ENCODE data around the gene GIPC1. TPM values are rescaled to one million over a fixed set of nuclear protein-coding genes. Genes with fewer than 3 reads are reported as not detected.

Gene GIPC1
- polyA plus RNA-seq, 3 donors, result 4.0 to 6.2 (median 4.8) TPM

DNA sequence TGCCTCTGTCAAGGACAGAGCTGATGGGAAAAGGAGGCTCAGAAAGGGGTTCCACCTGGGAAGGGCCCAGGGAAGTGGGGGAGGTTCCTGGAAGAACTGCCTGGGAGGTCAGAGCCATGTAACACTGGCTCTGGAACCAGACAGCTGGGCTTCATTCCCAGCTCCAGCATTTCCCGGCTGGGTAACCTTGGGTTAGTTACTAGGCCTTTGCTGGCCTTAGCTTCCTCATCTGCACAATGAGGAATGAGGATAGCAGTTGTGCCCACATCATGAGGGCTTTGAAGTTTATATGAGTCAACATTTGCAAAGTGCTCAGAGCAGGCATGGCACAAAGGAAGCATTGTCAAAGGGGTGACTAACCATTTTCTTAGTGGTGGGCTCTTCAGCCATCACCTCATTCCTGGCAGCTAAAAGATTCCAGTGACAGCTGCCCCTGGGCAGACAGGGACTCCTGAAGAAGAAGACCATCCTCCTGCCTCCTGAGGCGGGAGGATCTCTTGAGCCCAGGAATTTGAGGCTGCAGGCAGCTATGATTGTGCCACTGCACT lies 24.0 kb upstream of the GIPC1 start:
- peaks cover 0 to 4% (median 1%) of the 10 kb centered on the region in 3 donors for H3K27me3 Mint-ChIP-seq (ENCODE audit: low read depth in 3 of 3)
- H3K4me2 ChIP-seq (replicated peaks; ENCODE audit: extremely low read depth, low read length, poor library complexity, severe bottlenecking), result no peak overlapping the region
- 86% methylated on average over 1 of the region's 2 CpGs for WGBS (ENCODE audit: insufficient coverage)
- no peak overlapping the region for H3K9ac ChIP-seq (ENCODE audit: insufficient read depth, low read length, poor library complexity, severe bottlenecking)
- peaks cover 32% of the 10 kb centered on the region for H3K79me2 ChIP-seq (ENCODE audit: insufficient read depth, low read length)
- peak overlapping the region; percentile 7 to 95 (median 93) for H3K27ac Mint-ChIP-seq
- TF ChIP-seq, protein P1, sequence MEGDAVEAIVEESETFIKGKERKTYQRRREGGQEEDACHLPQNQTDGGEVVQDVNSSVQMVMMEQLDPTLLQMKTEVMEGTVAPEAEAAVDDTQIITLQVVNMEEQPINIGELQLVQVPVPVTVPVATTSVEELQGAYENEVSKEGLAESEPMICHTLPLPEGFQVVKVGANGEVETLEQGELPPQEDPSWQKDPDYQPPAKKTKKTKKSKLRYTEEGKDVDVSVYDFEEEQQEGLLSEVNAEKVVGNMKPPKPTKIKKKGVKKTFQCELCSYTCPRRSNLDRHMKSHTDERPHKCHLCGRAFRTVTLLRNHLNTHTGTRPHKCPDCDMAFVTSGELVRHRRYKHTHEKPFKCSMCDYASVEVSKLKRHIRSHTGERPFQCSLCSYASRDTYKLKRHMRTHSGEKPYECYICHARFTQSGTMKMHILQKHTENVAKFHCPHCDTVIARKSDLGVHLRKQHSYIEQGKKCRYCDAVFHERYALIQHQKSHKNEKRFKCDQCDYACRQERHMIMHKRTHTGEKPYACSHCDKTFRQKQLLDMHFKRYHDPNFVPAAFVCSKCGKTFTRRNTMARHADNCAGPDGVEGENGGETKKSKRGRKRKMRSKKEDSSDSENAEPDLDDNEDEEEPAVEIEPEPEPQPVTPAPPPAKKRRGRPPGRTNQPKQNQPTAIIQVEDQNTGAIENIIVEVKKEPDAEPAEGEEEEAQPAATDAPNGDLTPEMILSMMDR (IDR thresholded peaks at IDR 0.05), result no peak
- H3K9me3 Mint-ChIP-seq, result no peaks in the 10 kb centered on the region
- H3K4me3 Mint-ChIP-seq, result peak overlapping the region in 1 of 2 donors; percentile 47
- peak overlapping the region in 1 of 2 donors; percentile 43 for H3K27ac ChIP-seq (ENCODE audit: low read depth in 1 of 2, low read length in 2 of 2)
- no peak overlapping the region for H3K4me3 ChIP-seq (replicated peaks in 1 of 3; ENCODE audit: low read depth in 2 of 3, low read length in 3 of 3)
- peaks cover 31% of the 10 kb centered on the region for H4K20me1 ChIP-seq (ENCODE audit: insufficient read depth, low read length)
- peaks cover 27 to 34% of the 10 kb centered on the region in 2 donors for H3K4me1 ChIP-seq (ENCODE audit: control insufficient read depth in 1 of 2, insufficient read depth in 2 of 2, low read length in 2 of 2)
- H3K36me3 Mint-ChIP-seq, result peaks cover 19 to 23% of the 10 kb centered on the region in 2 donors
- H3K9me3 ChIP-seq (replicated peaks in 1 of 2; ENCODE audit: control insufficient read depth in 1 of 2, insufficient read depth in 1 of 2, low read length in 2 of 2), result no peaks in the 10 kb centered on the region
- DNase-seq, result peak in 2 of 3 donors; percentile 25 to 64
- H2AFZ ChIP-seq (ENCODE audit: insufficient read depth, low read depth, low read length, poor library complexity, severe bottlenecking), result no peak overlapping the region
- H3K36me3 ChIP-seq (replicated peaks in 1 of 2; ENCODE audit: control insufficient read depth in 1 of 2, insufficient read depth in 2 of 2, low read length in 2 of 2), result peaks cover 17 to 18% of the 10 kb centered on the region in 2 donors
- intact Hi-C loops (cut with micrococcal nuclease), result no loop called here
- H3K27me3 ChIP-seq (ENCODE audit: control insufficient read depth in 2 of 2, insufficient read depth in 2 of 2, low read length in 2 of 2), result no peaks in the 10 kb centered on the region
- peaks cover 39% of the 10 kb centered on the region for H3K4me1 Mint-ChIP-seq

DNA sequence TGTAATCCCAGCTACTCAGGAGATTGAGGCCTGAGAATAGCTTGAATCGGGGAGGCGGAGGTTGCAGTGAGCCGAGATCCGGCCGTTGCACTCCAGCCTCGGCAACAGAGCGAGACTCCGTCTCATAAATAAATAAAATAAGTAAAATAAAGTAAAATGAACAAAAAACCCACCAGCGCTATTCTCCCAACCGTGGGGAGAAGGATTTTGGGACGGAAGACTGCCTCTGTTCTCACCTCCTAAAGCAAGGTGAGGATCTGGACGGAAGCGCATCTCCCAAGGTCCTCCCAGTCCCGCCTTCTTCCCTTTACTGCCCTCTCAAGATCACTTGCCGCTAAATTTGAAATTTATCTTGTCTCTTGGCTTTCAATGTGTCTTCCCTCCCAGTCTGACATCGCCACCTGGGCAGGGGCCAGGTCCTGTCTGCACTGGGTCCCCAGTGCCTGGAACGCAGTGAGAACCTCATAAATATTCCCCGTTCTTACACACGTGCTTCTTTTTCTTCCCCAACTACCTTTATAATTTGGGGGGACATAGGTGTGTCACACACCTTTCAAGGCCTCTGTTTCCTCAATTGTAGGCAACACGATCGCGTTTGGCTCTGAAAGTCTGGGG lies 23.4 kb upstream of the GIPC1 start:
- H3K4me1 ChIP-seq (ENCODE audit: control insufficient read depth in 1 of 2, insufficient read depth in 2 of 2, low read length in 2 of 2), result peaks cover 27 to 34% of the 10 kb centered on the region in 2 donors
- H3K9me3 Mint-ChIP-seq, result no peaks in the 10 kb centered on the region
- TF ChIP-seq, protein P1 (IDR thresholded peaks at IDR 0.05), result no peak
- peaks cover 25 to 29% of the 10 kb centered on the region in 2 donors for H3K36me3 Mint-ChIP-seq
- H3K36me3 ChIP-seq (replicated peaks in 1 of 2; ENCODE audit: control insufficient read depth in 1 of 2, insufficient read depth in 2 of 2, low read length in 2 of 2), result peaks cover 23% of the 10 kb centered on the region in 2 donors
- H3K27ac Mint-ChIP-seq, result peak overlapping the region; percentile 91 to 97 (median 93)
- peaks cover 37% of the 10 kb centered on the region for H4K20me1 ChIP-seq (ENCODE audit: insufficient read depth, low read length)
- intact Hi-C loops (cut with micrococcal nuclease), result no loop called here
- H2AFZ ChIP-seq (ENCODE audit: insufficient read depth, low read depth, low read length, poor library complexity, severe bottlenecking), result no peak overlapping the region
- H3K27me3 ChIP-seq (ENCODE audit: control insufficient read depth in 2 of 2, insufficient read depth in 2 of 2, low read length in 2 of 2), result no peaks in the 10 kb centered on the region
- H3K9ac ChIP-seq (ENCODE audit: insufficient read depth, low read length, poor library complexity, severe bottlenecking), result peak overlapping the region; percentile 43
- peaks cover 37% of the 10 kb centered on the region for H3K79me2 ChIP-seq (ENCODE audit: insufficient read depth, low read length)
- WGBS (ENCODE audit: insufficient coverage), result 99% methylated on average over 7 of the region's 22 CpGs
- no peak for DNase-seq
- peak overlapping the region; percentile 100 for H3K4me2 ChIP-seq (replicated peaks; ENCODE audit: extremely low read depth, low read length, poor library complexity, severe bottlenecking)
- H3K4me1 Mint-ChIP-seq, result peaks cover 42% of the 10 kb centered on the region
- H3K27me3 Mint-ChIP-seq (ENCODE audit: low read depth in 3 of 3), result peaks cover 0 to 4% (median 1%) of the 10 kb centered on the region in 3 donors
- no peaks in the 10 kb centered on the region for H3K9me3 ChIP-seq (replicated peaks in 1 of 2; ENCODE audit: control insufficient read depth in 1 of 2, insufficient read depth in 1 of 2, low read length in 2 of 2)
- peak overlapping the region in 1 of 3 experiments; percentile 88 for H3K4me3 ChIP-seq (replicated peaks in 1 of 3; ENCODE audit: low read depth in 2 of 3, low read length in 3 of 3)
- peak overlapping the region; percentile 61 to 82 for H3K27ac ChIP-seq (ENCODE audit: low read depth in 1 of 2, low read length in 2 of 2)
- peak overlapping the region in 1 of 2 donors; percentile 47 for H3K4me3 Mint-ChIP-seq

Measured in CD14-positive monocyte (primary cell).